Measurements from ENCODE around the gene SPCS2. TPM values are rescaled to one million over a fixed set of nuclear protein-coding genes. Genes with fewer than 3 reads are reported as not detected.
"Not testable (repeated sequence)": the region's sequence is repeated elsewhere in the genome, so short reads cannot be mapped to it uniquely, and the experiment has no call there.

Gene SPCS2
- total and polyA plus RNA-seq, 8 donors: 75.0 to 132 (median 103) TPM

DNA sequence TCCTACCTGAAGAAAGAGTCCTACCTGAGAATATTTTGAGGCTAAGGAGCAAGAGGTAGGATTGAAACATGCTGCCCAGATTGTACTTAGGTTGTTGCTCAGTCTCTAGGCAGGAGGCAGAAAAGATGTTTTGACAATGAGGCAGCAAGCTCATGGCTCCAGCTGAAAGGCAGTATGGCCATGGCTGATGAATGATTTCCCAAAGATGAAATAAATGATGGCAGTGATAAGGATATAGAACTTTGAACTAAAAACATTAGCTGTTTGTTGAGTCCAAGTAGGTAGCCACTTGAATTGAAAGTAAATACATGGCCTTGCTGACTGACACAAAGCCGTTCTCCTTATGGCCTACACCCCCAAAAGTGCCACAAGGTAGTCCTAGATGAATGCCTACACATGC lies 32.8 kb downstream of the SPCS2 start:
- FAIRE-seq (no peak), ATAC-seq (no peak), DNase-seq (no peak)
- 88 to 97% methylated on average over 1 of the region's 1 CpG for WGBS, 2 donors
- H3K4me1 ChIP-seq: peaks cover 0 to 4% (median 0%) of the 10 kb centered on the region in 3 donors
- H3K27me3 ChIP-seq: no peaks in the 10 kb centered on the region
- H3K27ac ChIP-seq: no peak overlapping the region
- intact Hi-C loops (cut with DNase I): no loop called here
- no peak overlapping the region for H3K4me3 ChIP-seq
- no peaks in the 10 kb centered on the region for H3K9me3 ChIP-seq
- peaks cover 0 to 13% (median 0%) of the 10 kb centered on the region in 3 donors for H3K36me3 ChIP-seq
- TF ChIP-seq, protein P1, sequence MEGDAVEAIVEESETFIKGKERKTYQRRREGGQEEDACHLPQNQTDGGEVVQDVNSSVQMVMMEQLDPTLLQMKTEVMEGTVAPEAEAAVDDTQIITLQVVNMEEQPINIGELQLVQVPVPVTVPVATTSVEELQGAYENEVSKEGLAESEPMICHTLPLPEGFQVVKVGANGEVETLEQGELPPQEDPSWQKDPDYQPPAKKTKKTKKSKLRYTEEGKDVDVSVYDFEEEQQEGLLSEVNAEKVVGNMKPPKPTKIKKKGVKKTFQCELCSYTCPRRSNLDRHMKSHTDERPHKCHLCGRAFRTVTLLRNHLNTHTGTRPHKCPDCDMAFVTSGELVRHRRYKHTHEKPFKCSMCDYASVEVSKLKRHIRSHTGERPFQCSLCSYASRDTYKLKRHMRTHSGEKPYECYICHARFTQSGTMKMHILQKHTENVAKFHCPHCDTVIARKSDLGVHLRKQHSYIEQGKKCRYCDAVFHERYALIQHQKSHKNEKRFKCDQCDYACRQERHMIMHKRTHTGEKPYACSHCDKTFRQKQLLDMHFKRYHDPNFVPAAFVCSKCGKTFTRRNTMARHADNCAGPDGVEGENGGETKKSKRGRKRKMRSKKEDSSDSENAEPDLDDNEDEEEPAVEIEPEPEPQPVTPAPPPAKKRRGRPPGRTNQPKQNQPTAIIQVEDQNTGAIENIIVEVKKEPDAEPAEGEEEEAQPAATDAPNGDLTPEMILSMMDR (IDR thresholded peaks at IDR 0.05): no peak

- no peak overlapping the region for H3K4me3 ChIP-seq
- intact Hi-C loops (cut with DNase I): no loop called here
- H3K36me3 ChIP-seq: peaks cover 0 to 2% (median 0%) of the 10 kb centered on the region in 3 donors
- H3K27ac ChIP-seq: no peak overlapping the region
- DNase-seq (no peak), ATAC-seq (no peak), FAIRE-seq (no peak)
- H3K4me1 ChIP-seq: peaks cover 0 to 4% (median 0%) of the 10 kb centered on the region in 3 donors
- 51 to 53% methylated on average over 3 of the region's 3 CpGs for WGBS, 2 donors
- H3K27me3 ChIP-seq: no peaks in the 10 kb centered on the region
- H3K9me3 ChIP-seq: no peaks in the 10 kb centered on the region
- TF ChIP-seq, protein P1 (IDR thresholded peaks at IDR 0.05): no peak
These were observed 35.0 kb downstream of the SPCS2 start for GRCh38 chr11:74984070-74984469.

DNA sequence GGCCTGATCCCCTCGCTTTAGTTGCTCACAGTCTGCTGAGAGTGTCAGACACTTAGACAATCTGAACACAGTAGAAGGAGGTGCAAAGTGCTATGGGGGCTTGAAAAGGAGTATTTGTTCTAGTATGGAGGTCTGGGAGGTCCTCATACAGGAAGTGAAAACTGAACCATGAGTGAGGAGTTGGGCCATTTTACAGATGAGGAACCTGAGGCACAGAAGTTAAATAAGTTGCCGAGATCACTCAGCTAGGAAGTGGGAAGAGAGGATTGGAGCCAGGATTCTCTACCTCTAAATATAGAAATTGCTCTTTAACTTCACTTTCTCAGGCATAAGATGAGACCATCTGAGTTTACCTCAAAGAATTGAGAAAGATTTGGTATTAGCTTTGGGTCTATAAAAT lies 35.7 kb downstream of the SPCS2 start:
- Histone ChIP-seq H3K27ac (no peak overlapping the region), H3K4me1 (peaks cover 0 to 4% (median 3%) of the 10 kb centered on the region in 3 donors), H3K27me3 (no peaks in the 10 kb centered on the region), H3K4me3 (no peak overlapping the region), H3K36me3 (no peaks in the 10 kb centered on the region), H3K9me3 (no peaks in the 10 kb centered on the region)
- no peak for DNase-seq
- FAIRE-seq: no peak
- intact Hi-C loops (cut with DNase I): no loop called here
- 89 to 94% methylated on average over 2 of the region's 2 CpGs for WGBS, 2 donors
- ATAC-seq: no peak
- TF ChIP-seq, protein P1 (IDR thresholded peaks at IDR 0.05): no peak

DNA sequence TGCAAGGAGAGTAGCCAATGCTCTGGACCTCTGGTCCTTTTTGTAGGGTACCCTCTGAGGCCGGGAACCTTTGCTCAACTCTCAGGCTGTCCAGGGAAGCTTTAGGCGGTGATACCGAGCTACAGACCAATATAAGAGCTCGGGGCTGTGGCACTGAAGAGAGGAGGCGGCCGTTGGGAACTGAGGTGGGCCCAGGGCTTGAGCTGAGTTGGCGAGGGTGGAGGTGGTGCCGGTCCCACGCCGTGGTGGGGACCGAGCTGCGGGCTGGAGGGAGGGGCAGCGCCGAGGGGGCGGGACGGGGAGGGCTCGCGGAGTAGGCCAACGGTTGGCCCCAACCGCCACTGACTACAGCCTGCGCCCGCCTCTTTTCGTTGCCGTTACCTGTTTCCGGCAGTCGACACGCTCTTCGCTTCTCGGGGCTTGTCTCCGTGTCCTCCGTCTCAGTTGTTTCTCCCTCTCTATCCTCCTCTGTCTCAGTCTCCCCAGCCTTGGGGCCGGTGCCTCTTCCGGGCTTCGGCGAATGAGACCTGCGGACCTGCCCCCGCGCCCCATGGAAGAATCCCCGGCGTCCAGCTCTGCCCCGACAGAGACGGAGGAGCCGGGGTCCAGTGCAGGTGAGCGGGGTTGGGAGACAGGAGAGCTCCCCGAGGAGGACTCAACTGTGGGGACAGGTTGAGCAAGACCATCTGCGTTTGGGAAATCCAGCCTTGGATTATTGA lies 39.6 kb downstream of the SPCS2 start, which contains the start of gene NEU3:
TSS of gene NEU3 (plus strand) at position 393 of the 719 bp plus-strand sequence. CDS start at position 521, 128 bp downstream.
- FAIRE-seq: no peak
- peaks cover 0 to 8% (median 5%) of the 10 kb centered on the region in 3 donors for H3K4me1 ChIP-seq
- no peaks in the 10 kb centered on the region for H3K36me3 ChIP-seq
- TF ChIP-seq, protein P1 (IDR thresholded peaks at IDR 0.05): no peak
- intact Hi-C loops (cut with DNase I): no loop called here
- no peaks in the 10 kb centered on the region for H3K27me3 ChIP-seq
- peak within 1 kb of the TSS; percentile 56 to 77 (median 64) for H3K27ac ChIP-seq
- peak within 1 kb of the TSS; percentile 60 to 67 (median 64) for H3K4me3 ChIP-seq
- WGBS, 2 donors: 0 to 1% methylated on average over 35 to 46 of the region's 46 CpGs
- no peaks in the 10 kb centered on the region for H3K9me3 ChIP-seq
- DNase-seq: peak; percentile 77 to 91 (median 82)
- ATAC-seq: peak; percentile 92 to 97 (median 96)

GRCh38 chr11:74989260-74989638 lies 40.2 kb downstream of the SPCS2 start:
- peak; percentile 3 to 21 (median 8) for ATAC-seq
- intact Hi-C loops (cut with DNase I): no loop called here
- DNase-seq: no peak
- Histone ChIP-seq H3K9me3 (no peaks in the 10 kb centered on the region), H3K4me3 (peak overlapping the region; percentile 60 to 67 (median 64)), H3K4me1 (peaks cover 0 to 8% (median 5%) of the 10 kb centered on the region in 3 donors), H3K27me3 (no peaks in the 10 kb centered on the region), H3K27ac (peak overlapping the region; percentile 56 to 77 (median 64)), H3K36me3 (no peaks in the 10 kb centered on the region)
- TF ChIP-seq, protein P1 (IDR thresholded peaks at IDR 0.05): no peak
- FAIRE-seq: no peak
- 1 to 3% methylated on average over 8 of the region's 8 CpGs for WGBS, 2 donors

DNA sequence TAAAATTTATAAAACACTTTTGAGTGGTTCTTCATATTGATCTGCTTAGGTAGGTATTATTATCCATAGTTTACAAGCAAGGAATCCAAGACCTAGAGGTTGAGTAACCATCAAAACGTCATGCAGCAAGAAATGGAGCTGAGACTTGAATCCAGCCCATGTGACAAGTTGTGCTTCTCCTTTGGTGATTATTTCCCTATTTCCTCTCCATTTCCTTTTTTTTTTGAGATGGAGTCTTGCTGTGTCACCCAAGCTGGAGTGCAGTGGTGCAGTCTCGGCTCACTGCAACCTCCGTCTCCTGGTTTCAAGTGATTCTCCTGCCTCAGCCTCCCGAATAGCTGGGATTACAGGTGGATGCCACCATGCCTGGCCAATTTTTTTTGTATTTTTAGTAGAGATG lies 41.1 kb downstream of the SPCS2 start:
- WGBS, 2 donors: 88 to 89% methylated on average over 4 of the region's 4 CpGs
- DNase-seq; intact Hi-C loops (cut with DNase I); H3K36me3 ChIP-seq; FAIRE-seq; H3K9me3 ChIP-seq; H3K4me1 ChIP-seq; H3K4me3 ChIP-seq; H3K27ac ChIP-seq; H3K27me3 ChIP-seq; ATAC-seq: not testable (repeated sequence)

Data from pancreas (tissue), 10 donors.